Measurements from ENCODE around the gene ST14. TPM values are rescaled to one million over a fixed set of nuclear protein-coding genes. Genes with fewer than 3 reads are reported as not detected.

Gene ST14
- total RNA-seq, 1 donor from 2014 or later: 1.4 TPM

DNA sequence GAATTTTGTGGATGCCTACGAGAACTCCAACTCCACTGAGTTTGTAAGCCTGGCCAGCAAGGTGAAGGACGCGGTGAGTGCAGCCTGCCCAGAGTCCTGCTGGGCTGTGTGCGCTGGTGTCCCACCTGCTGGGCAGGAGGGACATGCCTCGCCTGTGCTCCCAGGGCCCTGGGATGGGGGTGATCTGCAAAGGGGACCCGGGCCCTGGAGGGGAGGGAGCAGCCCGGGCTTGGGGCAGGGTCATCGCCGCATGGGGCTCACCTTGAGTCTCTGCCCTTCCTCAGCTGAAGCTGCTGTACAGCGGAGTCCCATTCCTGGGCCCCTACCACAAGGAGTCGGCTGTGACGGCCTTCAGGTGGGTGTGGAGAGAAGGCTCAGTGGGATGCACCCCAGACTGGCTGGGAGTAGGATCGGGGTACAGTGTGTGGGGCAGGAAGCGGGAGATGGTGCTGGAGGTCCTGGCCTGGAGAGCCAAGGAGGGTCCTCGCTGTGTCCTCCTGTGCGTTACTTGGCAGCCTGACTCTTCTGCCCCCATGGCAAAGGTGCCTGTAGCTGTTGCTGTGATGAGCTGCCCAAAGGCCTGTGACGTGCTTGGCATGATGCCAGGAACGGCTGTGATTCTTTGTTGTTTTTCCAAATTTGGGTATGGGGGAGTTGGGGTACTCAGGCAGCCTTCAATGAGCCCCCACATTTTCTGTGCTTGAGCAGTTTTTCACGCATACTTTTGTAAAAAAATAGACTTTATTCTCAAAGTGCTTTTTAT lies 29.2 kb downstream of the ST14 start:
- Mint-ChIP-seq H3K36me3 (no peaks in the 10 kb centered on the region), H3K27ac (no peak overlapping the region), H3K4me3 (peak overlapping the region; percentile 46)

DNA sequence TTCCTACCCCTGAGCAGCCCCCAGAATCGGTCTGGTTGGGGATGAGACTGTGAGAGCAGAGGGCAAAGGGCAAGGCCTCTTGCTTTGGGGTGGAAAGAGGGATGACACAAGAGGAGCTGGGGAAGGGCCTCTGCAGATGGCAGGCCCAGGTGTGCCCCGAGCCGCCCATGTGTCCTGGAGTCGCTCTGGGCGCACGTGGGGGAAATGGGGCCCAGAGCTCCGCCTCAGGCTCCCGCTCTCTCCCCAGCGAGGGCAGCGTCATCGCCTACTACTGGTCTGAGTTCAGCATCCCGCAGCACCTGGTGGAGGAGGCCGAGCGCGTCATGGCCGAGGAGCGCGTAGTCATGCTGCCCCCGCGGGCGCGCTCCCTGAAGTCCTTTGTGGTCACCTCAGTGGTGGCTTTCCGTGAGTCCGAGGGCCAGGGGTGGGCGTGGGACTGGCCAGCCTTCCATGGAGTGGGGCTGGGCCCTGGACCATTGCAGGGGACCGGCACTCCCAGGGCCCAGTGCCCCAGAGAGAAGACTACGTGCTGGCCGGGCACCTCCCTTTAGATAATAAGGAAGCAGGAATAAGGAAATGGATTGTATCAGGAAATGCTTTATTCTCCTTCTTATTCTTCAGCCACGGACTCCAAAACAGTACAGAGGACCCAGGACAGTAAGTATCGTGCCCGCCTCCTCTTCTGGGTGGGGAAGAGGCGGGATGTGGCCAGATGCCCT lies 30.1 kb downstream of the ST14 start:
- no peak for TF ChIP-seq EZH2 (IDR thresholded peaks at IDR 0.05)
- TF ChIP-seq EZH2phosphoT487 (IDR thresholded peaks at IDR 0.05): no peak
- TF ChIP-seq, protein P1, sequence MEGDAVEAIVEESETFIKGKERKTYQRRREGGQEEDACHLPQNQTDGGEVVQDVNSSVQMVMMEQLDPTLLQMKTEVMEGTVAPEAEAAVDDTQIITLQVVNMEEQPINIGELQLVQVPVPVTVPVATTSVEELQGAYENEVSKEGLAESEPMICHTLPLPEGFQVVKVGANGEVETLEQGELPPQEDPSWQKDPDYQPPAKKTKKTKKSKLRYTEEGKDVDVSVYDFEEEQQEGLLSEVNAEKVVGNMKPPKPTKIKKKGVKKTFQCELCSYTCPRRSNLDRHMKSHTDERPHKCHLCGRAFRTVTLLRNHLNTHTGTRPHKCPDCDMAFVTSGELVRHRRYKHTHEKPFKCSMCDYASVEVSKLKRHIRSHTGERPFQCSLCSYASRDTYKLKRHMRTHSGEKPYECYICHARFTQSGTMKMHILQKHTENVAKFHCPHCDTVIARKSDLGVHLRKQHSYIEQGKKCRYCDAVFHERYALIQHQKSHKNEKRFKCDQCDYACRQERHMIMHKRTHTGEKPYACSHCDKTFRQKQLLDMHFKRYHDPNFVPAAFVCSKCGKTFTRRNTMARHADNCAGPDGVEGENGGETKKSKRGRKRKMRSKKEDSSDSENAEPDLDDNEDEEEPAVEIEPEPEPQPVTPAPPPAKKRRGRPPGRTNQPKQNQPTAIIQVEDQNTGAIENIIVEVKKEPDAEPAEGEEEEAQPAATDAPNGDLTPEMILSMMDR (IDR thresholded peaks at IDR 0.05): no peak
- H3K4me1 ChIP-seq: no peaks in the 10 kb centered on the region
- peaks cover 9% of the 10 kb centered on the region for H3K27me3 Mint-ChIP-seq (ENCODE audit: insufficient read depth, low read depth)
- no peaks in the 10 kb centered on the region for H3K4me1 Mint-ChIP-seq
- no peak overlapping the region for H3K4me3 ChIP-seq
- no peaks in the 10 kb centered on the region for H3K9me3 ChIP-seq (ENCODE audit: low read depth)
- no peaks in the 10 kb centered on the region for H3K9me3 Mint-ChIP-seq
- no peaks in the 10 kb centered on the region for H3K36me3 Mint-ChIP-seq
- no peaks in the 10 kb centered on the region for H3K27me3 ChIP-seq
- H3K4me3 Mint-ChIP-seq: no peak overlapping the region
- H3K27ac ChIP-seq: no peak overlapping the region
- H2AFZ ChIP-seq (replicated peaks): no peak overlapping the region
- no peaks in the 10 kb centered on the region for H3K79me2 ChIP-seq (ENCODE audit: low read depth)
- peak overlapping the region; percentile 37 for H3K27ac Mint-ChIP-seq
- no peak overlapping the region for H3K4me2 ChIP-seq
- no peaks in the 10 kb centered on the region for H3K36me3 ChIP-seq
- DNase-seq (ENCODE audit: low spot score): no peak
- no peaks in the 10 kb centered on the region for H4K20me1 ChIP-seq (ENCODE audit: low read depth)
- H3K9ac ChIP-seq: no peak overlapping the region
- H3F3A ChIP-seq (ENCODE audit: low read depth): no peaks in the 10 kb centered on the region

More for the DNA sequence above, 29.2 kb downstream of the ST14 start:
- Histone ChIP-seq H3K4me2 (no peak overlapping the region), H3K4me1 (peaks cover 6% of the 10 kb centered on the region), H3K27ac (no peak overlapping the region), H3F3A (ENCODE audit: low read depth) (no peaks in the 10 kb centered on the region), H3K9me3 (ENCODE audit: low read depth) (no peaks in the 10 kb centered on the region), H3K9ac (no peak overlapping the region), H3K79me2 (ENCODE audit: low read depth) (no peaks in the 10 kb centered on the region), H4K20me1 (ENCODE audit: low read depth) (no peaks in the 10 kb centered on the region), H3K27me3 (no peaks in the 10 kb centered on the region), H3K4me3 (no peak overlapping the region), H3K36me3 (no peaks in the 10 kb centered on the region), H2AFZ (replicated peaks) (no peak overlapping the region)
- no peaks in the 10 kb centered on the region for H3K9me3 Mint-ChIP-seq
- no peak for TF ChIP-seq EZH2 (IDR thresholded peaks at IDR 0.05)
- TF ChIP-seq, protein P1 (IDR thresholded peaks at IDR 0.05): no peak
- TF ChIP-seq EZH2phosphoT487 (IDR thresholded peaks at IDR 0.05): no peak
- peaks cover 9% of the 10 kb centered on the region for H3K27me3 Mint-ChIP-seq (ENCODE audit: insufficient read depth, low read depth)
- no peaks in the 10 kb centered on the region for H3K4me1 Mint-ChIP-seq
- no peak for DNase-seq (ENCODE audit: low spot score)

DNA sequence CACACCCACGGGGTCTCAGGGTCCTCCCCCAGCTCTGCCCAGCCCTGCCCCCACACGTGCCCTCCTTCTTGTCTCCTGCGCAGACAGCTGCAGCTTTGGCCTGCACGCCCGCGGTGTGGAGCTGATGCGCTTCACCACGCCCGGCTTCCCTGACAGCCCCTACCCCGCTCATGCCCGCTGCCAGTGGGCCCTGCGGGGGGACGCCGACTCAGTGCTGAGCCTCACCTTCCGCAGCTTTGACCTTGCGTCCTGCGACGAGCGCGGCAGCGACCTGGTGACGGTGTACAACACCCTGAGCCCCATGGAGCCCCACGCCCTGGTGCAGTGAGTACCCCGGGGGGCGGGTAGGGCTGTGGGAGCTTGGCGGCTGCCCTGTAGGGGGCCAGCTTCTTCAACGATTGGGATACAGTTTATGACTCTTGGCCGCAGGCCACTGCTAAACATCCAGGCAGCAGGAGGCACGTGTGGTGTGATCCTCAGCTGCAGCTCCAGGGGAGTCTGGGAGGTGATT lies 30.8 kb downstream of the ST14 start:
- Mint-ChIP-seq H3K27me3 (ENCODE audit: insufficient read depth, low read depth) (peaks cover 9% of the 10 kb centered on the region), H3K36me3 (no peaks in the 10 kb centered on the region), H3K27ac (no peak overlapping the region), H3K4me3 (no peak overlapping the region), H3K4me1 (no peaks in the 10 kb centered on the region), H3K9me3 (no peaks in the 10 kb centered on the region)
- Histone ChIP-seq H3K27ac (no peak overlapping the region), H3K9me3 (ENCODE audit: low read depth) (no peaks in the 10 kb centered on the region), H3K4me1 (no peaks in the 10 kb centered on the region), H3F3A (ENCODE audit: low read depth) (no peaks in the 10 kb centered on the region), H3K4me3 (no peak overlapping the region), H3K27me3 (no peaks in the 10 kb centered on the region), H2AFZ (replicated peaks) (no peak overlapping the region), H4K20me1 (ENCODE audit: low read depth) (no peaks in the 10 kb centered on the region), H3K4me2 (no peak overlapping the region), H3K36me3 (no peaks in the 10 kb centered on the region), H3K9ac (no peak overlapping the region), H3K79me2 (ENCODE audit: low read depth) (no peaks in the 10 kb centered on the region)
- DNase-seq (ENCODE audit: low spot score): no peak
- TF ChIP-seq EZH2 (IDR thresholded peaks at IDR 0.05): no peak
